Glutamatergic neuron (in vitro differentiated cells): ENCODE measurements around the gene RSRC1. TPM values are rescaled to one million over a fixed set of nuclear protein-coding genes. Genes with fewer than 3 reads are reported as not detected.

Experiments
- DNase-seq: peaks from one replicate; pipeline ENCODE4 v3.0.0; 2022
- H3K27ac Mint-ChIP-seq: one replicate; pipeline ENCODE4 v1.8.0; 2020; ENCODE audit warnings: mild to moderate bottlenecking, mixed read lengths, inconsistent platforms; ENCODE audit not compliant: unreplicated experiment
- H3K27me3 Mint-ChIP-seq: one replicate; pipeline ENCODE4 v1.8.0; 2020; ENCODE audit warnings: mild to moderate bottlenecking, moderate library complexity, mixed read lengths, inconsistent platforms; ENCODE audit not compliant: unreplicated experiment
- H3K36me3 Mint-ChIP-seq: one replicate; pipeline ENCODE4 v1.8.0; 2020; ENCODE audit warnings: mild to moderate bottlenecking, mixed read lengths, inconsistent platforms; ENCODE audit not compliant: unreplicated experiment
- H3K4me1 Mint-ChIP-seq: one replicate; pipeline ENCODE4 v1.8.0; 2020; ENCODE audit warnings: mild to moderate bottlenecking, low read depth, mixed read lengths, inconsistent platforms; ENCODE audit not compliant: unreplicated experiment
- H3K4me3 Mint-ChIP-seq: one replicate; pipeline ENCODE4 v1.8.0; 2020; ENCODE audit warnings: mild to moderate bottlenecking, mixed read lengths, inconsistent platforms; ENCODE audit not compliant: unreplicated experiment
- H3K9me3 Mint-ChIP-seq: one replicate; pipeline ENCODE4 v1.8.0; 2020; ENCODE audit warnings: mild to moderate bottlenecking, moderate library complexity, mixed read lengths, inconsistent platforms; ENCODE audit not compliant: unreplicated experiment
- CTCF ChIP-seq: fragments of 200-600 bp; sonication (generic); IDR thresholded peaks from one replicate; pipeline ENCODE4 v1.5.0; 2021; ENCODE audit not compliant: partially characterized antibody, unreplicated experiment
- total RNA-seq: library from RNA; stranded (reverse); fragmentation: NEBNext Ultra II Directional; extraction: Animal tissue kit (Norgen Biotek cat#: 25700); gene quantifications from one replicate; pipeline ENCODE4 v1.2.1, GENCODE V29; 2021; ENCODE audit not compliant: unreplicated experiment

Gene RSRC1
- total RNA-seq, 1 donor from 2014 or later: 93.9 TPM

GRCh38 chr3:158160958-158161357, 51.1 kb downstream of the RSRC1 start:
- no peak for DNase-seq
- Mint-ChIP-seq H3K4me1 (peaks cover 12% of the 10 kb centered on the region), H3K9me3 (no peaks in the 10 kb centered on the region), H3K36me3 (peaks cover 4% of the 10 kb centered on the region), H3K27me3 (no peaks in the 10 kb centered on the region), H3K4me3 (no peak overlapping the region), H3K27ac (no peak overlapping the region)
- no peak for TF ChIP-seq CTCF

DNA sequence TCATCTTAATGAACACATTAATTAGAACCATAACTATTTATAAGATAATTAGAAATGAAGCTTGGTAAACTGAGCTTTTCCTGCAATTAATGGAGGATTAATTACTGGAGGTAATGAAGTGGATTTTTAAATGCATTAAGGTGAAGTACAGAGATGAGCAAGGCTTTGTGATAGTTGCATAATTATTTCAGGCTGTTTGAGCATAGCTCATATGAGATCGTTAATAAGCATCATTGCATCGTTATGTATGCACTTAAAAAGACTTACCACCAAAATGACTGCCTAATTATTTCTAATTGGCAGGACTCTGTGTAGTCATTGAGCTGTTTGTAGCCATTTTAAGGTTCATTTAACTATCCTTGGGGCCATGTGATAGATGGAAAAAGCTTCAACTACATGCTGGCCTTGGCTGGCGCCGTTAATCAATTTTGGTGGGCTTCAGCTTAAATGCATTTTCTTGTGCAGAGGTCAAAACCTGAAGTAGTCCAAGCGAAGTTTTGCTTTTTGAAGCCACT, 55.3 kb downstream of the RSRC1 start:
- TF ChIP-seq CTCF: no peak
- peaks cover 1% of the 10 kb centered on the region for H3K9me3 Mint-ChIP-seq
- no peaks in the 10 kb centered on the region for H3K27me3 Mint-ChIP-seq
- peak; percentile 32 for DNase-seq
- no peaks in the 10 kb centered on the region for H3K36me3 Mint-ChIP-seq
- no peak overlapping the region for H3K4me3 Mint-ChIP-seq
- peak overlapping the region; percentile 56 for H3K27ac Mint-ChIP-seq
- H3K4me1 Mint-ChIP-seq: peaks cover 23% of the 10 kb centered on the region

DNA sequence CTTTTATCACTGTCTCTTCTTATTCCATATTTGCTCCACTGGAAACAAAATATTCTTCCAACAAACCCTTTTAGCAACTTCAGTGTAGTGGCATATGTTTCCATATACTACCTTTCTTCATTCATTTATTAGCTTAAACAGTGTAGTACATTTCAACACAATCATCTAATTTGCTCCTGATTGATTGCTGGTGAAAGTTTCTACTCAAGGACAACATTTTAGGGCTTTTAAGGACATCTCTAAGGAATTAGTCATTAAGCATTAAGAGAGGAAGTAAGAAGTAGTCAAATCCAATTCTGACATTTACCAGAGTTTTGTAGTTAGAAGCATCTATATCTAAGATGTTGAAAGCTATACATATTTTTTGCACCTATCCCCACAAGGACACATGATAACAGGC, 55.8 kb downstream of the RSRC1 start:
- no peak for TF ChIP-seq CTCF
- no peak for DNase-seq
- Mint-ChIP-seq H3K27ac (peak overlapping the region; percentile 56), H3K9me3 (peaks cover 1% of the 10 kb centered on the region), H3K36me3 (no peaks in the 10 kb centered on the region), H3K4me1 (peaks cover 23% of the 10 kb centered on the region), H3K4me3 (peak overlapping the region; percentile 7), H3K27me3 (no peaks in the 10 kb centered on the region)

DNA sequence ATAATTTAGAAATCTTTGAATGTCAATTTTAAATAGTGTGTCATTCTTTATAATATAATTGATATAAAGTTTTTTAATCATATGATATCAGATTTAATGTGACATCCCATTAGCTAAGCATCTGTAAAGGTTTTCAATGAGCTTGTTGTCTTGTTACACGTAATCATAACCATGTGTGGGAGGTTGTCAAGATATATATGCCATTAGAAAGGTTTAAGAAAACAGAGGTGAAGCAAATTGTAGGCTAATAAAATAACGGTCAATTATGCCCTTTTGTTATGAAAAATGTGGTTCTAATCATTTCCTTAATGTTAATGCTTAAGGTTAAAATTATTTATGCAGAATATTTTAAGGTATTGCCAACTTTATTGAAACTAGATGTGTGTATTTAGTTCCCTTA, 56.3 kb downstream of the RSRC1 start:
- no peak overlapping the region for H3K27ac Mint-ChIP-seq
- no peaks in the 10 kb centered on the region for H3K27me3 Mint-ChIP-seq
- DNase-seq: no peak
- peaks cover 1% of the 10 kb centered on the region for H3K9me3 Mint-ChIP-seq
- H3K4me1 Mint-ChIP-seq: peaks cover 18% of the 10 kb centered on the region
- no peak for TF ChIP-seq CTCF
- no peak overlapping the region for H3K4me3 Mint-ChIP-seq
- H3K36me3 Mint-ChIP-seq: no peaks in the 10 kb centered on the region

- Mint-ChIP-seq H3K36me3 (no peaks in the 10 kb centered on the region), H3K9me3 (peaks cover 1% of the 10 kb centered on the region), H3K27ac (no peak overlapping the region), H3K4me1 (peaks cover 17% of the 10 kb centered on the region), H3K27me3 (no peaks in the 10 kb centered on the region), H3K4me3 (no peak overlapping the region)
- no peak for TF ChIP-seq CTCF
- DNase-seq: no peak
Observed at GRCh38 chr3:158167737-158168557, 58.1 kb downstream of the RSRC1 start.
